Esophagus squamous epithelium (tissue), 5 donors: ENCODE measurements around the gene PPP1R3C. TPM values are rescaled to one million over a fixed set of nuclear protein-coding genes. Genes with fewer than 3 reads are reported as not detected.
A peak's percentile ranks its signal among the peaks of the same experiment; 100 is the strongest.

Experiments used
- DNase-seq: peaks from one replicate; lab custom pipeline; 2025; lab: John Stamatoyannopoulos, UW
- H3K27ac ChIP-seq, 4 donors: fragments of 200-600 bp; sonication (generic); one replicate each; pipeline ENCODE4 v1.5.1; 2016 to 2019; ENCODE audit warnings: mild to moderate bottlenecking in 1 of 4
- H3K27me3 ChIP-seq, 4 donors: fragments of 200-600 bp; sonication (generic); 1 replicate in 3 of 4; 2 replicates in 1 of 4; pipeline versions ENCODE4 v1.5.1 to v1.6.0; 2017 to 2021; ENCODE audit warnings: antibody characterized with exemption in 1 of 4
- H3K36me3 ChIP-seq, 3 donors: fragments of 200-600 bp; sonication (generic); one replicate each; pipeline ENCODE4 v1.5.1; 2016 to 2019
- H3K4me1 ChIP-seq, 3 donors: fragments of 200-600 bp; sonication (generic); one replicate each; pipeline ENCODE4 v1.5.1; 2017 to 2019
- H3K4me3 ChIP-seq, 4 donors: fragments of 200-600 bp; sonication (generic); 1 replicate in 3 of 4; 2 replicates in 1 of 4; pipeline ENCODE4 v1.5.1; 2016 to 2019; ENCODE audit warnings: mild to moderate bottlenecking in 2 of 4, moderate library complexity in 1 of 4
- H3K9me3 ChIP-seq, 3 donors: fragments of 200-600 bp; sonication (generic); one replicate each; pipeline ENCODE4 v1.5.1; 2016 to 2019
- POLR2A ChIP-seq, 4 donors: fragments of 450-650 bp; IDR thresholded peaks; one replicate each; pipeline ENCODE4 v1.6.1; 2017; ENCODE audit warnings: antibody characterized with exemption in 4 of 4, mild to moderate bottlenecking in 4 of 4, moderate library complexity in 3 of 4
- WGBS, 2 donors: methylation state at CpG; one replicate each; pipeline ENCODE4 v1.1.5; 2018; 5-methylcytosine and 5-hydroxymethylcytosine counted together
- intact Hi-C: fragments of 100-400 bp; cut with DNase I; formaldehyde crosslinking; loops from one replicate; pipeline ENCODE4 v1.15.0; 2022
- total RNA-seq, 4 donors: library from RNA; depleted of rRNA; stranded (reverse); fragments of >200 nt; gene quantifications; one replicate each; pipeline ENCODE4 v1.1.0, GENCODE V29; 2016
- TF ChIP-seq, protein P1 (sequence below), 6 experiments: fragments of 450-650 bp in 4 of 6; fragments of 200-600 bp in 2 of 6; sonication (generic) in 2 of 6; IDR thresholded peaks; one replicate each; pipeline ENCODE4 v1.5.1; 2016 to 2019; ENCODE audit warnings: antibody characterized with exemption in 6 of 6, mild to moderate bottlenecking in 4 of 6, moderate library complexity in 4 of 6
- donor health status: DM: yes; HTN: yes; CAD: no.

The PPP1R3C gene
- total RNA-seq, 4 donors from 2014 or later = 8.8 to 70.8 (median 47.9) TPM

DNA sequence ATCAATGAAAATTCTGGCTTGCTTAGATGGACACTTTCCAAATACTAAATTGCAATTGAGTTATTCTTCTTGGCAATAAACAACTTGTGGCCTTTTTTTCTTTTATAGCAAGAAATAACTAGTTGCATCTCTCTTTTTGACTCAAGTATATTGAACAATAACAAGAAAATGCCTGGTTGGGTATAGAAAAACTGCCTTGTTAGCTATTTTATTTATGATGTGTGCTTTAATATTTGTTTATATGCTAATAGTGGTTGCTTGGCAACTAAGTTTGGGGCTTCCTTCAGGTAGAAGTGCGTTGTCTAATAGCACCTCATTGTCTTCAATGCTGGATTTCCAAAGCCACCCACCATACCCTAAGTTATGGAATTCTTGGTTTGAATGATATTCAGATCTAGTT lies 30.1 kb upstream of the PPP1R3C start:
- Histone ChIP-seq H3K27me3 (no peaks in the 10 kb centered on the region), H3K4me3 (no peak overlapping the region), H3K9me3 (peaks cover 0 to 2% (median 0%) of the 10 kb centered on the region in 3 donors), H3K27ac (no peak overlapping the region), H3K4me1 (no peaks in the 10 kb centered on the region), H3K36me3 (no peaks in the 10 kb centered on the region)
- intact Hi-C loops = no loop called here
- no peak for DNase-seq
- WGBS, 2 donors = 56 to 64% methylated on average over 1 of the region's 1 CpG
- TF ChIP-seq, protein P1, sequence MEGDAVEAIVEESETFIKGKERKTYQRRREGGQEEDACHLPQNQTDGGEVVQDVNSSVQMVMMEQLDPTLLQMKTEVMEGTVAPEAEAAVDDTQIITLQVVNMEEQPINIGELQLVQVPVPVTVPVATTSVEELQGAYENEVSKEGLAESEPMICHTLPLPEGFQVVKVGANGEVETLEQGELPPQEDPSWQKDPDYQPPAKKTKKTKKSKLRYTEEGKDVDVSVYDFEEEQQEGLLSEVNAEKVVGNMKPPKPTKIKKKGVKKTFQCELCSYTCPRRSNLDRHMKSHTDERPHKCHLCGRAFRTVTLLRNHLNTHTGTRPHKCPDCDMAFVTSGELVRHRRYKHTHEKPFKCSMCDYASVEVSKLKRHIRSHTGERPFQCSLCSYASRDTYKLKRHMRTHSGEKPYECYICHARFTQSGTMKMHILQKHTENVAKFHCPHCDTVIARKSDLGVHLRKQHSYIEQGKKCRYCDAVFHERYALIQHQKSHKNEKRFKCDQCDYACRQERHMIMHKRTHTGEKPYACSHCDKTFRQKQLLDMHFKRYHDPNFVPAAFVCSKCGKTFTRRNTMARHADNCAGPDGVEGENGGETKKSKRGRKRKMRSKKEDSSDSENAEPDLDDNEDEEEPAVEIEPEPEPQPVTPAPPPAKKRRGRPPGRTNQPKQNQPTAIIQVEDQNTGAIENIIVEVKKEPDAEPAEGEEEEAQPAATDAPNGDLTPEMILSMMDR (IDR thresholded peaks at IDR 0.05) = no peak
- TF ChIP-seq POLR2A (IDR thresholded peaks at IDR 0.05) = no peak

DNA sequence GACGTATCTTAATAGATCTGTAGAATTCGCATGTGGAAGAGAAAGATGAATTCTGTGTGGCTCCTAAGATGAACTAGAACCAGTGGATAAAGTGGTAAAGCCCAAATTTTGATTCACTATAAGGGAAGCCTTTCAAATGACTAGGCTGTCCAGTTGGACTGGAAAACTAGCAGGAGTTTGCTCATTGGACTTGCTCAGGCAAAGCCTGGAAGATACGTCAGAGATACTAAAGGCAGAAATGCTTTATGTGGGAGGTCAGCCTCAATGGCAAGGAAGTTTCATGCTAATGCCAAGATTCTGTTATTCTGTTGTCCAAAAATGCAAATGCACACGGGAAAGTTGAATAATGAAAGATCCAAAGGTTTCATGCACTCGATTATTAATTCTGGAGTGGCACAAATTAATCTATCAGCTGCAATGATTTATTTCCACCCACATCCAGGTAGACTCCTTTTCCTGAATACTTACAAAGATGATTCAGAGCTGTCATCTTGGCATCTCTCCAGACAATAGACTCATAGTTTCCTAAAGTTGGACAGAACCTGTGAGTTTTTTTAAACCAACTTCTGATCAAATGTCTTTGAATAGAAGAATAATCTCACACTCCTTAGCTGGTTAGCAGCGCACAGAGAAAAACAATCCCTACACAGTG lies 20.5 kb upstream of the PPP1R3C start:
- H3K27ac ChIP-seq = peak overlapping the region in 3 of 4 donors; percentile 38 to 54 (median 45)
- no peaks in the 10 kb centered on the region for H3K27me3 ChIP-seq
- no peak for DNase-seq
- intact Hi-C loops = no loop called here
- H3K4me1 ChIP-seq = peaks cover 0 to 26% (median 4%) of the 10 kb centered on the region in 3 donors
- TF ChIP-seq, protein P1 (IDR thresholded peaks at IDR 0.05) = no peak
- no peak for TF ChIP-seq POLR2A (IDR thresholded peaks at IDR 0.05)
- H3K4me3 ChIP-seq = no peak overlapping the region
- no peaks in the 10 kb centered on the region for H3K36me3 ChIP-seq
- WGBS, 2 donors = 39 to 43% methylated on average over 6 of the region's 6 CpGs
- H3K9me3 ChIP-seq = peaks cover 0 to 7% (median 0%) of the 10 kb centered on the region in 3 donors

DNA sequence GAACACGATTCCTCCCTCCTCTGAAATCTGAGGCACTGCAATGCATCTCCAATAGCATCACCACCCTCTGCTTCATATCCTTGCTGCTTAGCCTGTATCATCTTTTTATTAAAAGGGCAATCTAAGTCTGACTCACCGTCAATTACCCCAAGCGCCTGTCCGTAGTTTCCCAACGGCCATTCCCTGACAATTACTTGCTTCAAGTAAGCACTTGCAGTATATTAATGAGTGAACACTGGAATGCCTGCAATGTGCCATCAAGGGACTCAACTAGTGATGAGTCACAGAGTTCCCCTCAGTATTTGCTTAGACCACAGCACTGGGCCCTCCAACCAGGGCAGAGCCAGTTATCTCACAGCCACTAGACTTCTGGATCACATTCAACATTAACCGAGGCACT lies 19.5 kb upstream of the PPP1R3C start:
- DNase-seq = no peak
- H3K27ac ChIP-seq = peak overlapping the region in 3 of 4 donors; percentile 38 to 54 (median 45)
- H3K4me3 ChIP-seq = no peak overlapping the region
- TF ChIP-seq, protein P1 (IDR thresholded peaks at IDR 0.05) = no peak
- TF ChIP-seq POLR2A (IDR thresholded peaks at IDR 0.05) = no peak
- 38 to 60% methylated on average over 6 of the region's 6 CpGs for WGBS, 2 donors
- no peaks in the 10 kb centered on the region for H3K27me3 ChIP-seq
- intact Hi-C loops = no loop called here
- H3K4me1 ChIP-seq = peaks cover 0 to 26% (median 4%) of the 10 kb centered on the region in 3 donors
- no peaks in the 10 kb centered on the region for H3K9me3 ChIP-seq
- H3K36me3 ChIP-seq = no peaks in the 10 kb centered on the region

DNA sequence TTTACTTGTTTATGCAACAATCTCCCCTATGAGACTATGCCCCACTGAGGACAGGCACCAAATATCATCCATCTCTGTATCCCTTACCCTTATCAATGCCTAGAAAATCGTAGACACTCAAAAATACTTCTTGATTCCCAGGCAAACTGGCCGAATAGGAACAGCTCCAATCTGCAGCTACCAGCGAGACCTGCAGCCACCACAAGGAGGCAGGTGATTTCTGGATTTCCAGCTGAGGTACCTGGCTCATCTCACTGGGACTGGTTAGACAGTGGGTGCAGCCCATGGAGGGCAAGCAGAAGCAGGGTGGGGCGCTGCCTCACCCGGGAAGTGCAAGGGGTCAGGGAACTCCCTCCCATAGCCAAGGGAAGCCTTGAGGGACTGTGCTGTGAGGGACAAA lies 10.8 kb upstream of the PPP1R3C start:
- Histone ChIP-seq H3K4me1 (no peaks in the 10 kb centered on the region), H3K9me3 (no peaks in the 10 kb centered on the region), H3K27ac (no peak overlapping the region), H3K36me3 (no peaks in the 10 kb centered on the region), H3K27me3 (no peaks in the 10 kb centered on the region), H3K4me3 (no peak overlapping the region)
- 44 to 57% methylated on average over 1 to 2 of the region's 5 CpGs for WGBS, 2 donors
- DNase-seq = no peak
- TF ChIP-seq, protein P1 (IDR thresholded peaks at IDR 0.05) = peak in 5 of 6 experiments; percentile 40 to 75 (median 43)
- TF ChIP-seq POLR2A (IDR thresholded peaks at IDR 0.05) = no peak
- intact Hi-C loops = no loop called here

DNA sequence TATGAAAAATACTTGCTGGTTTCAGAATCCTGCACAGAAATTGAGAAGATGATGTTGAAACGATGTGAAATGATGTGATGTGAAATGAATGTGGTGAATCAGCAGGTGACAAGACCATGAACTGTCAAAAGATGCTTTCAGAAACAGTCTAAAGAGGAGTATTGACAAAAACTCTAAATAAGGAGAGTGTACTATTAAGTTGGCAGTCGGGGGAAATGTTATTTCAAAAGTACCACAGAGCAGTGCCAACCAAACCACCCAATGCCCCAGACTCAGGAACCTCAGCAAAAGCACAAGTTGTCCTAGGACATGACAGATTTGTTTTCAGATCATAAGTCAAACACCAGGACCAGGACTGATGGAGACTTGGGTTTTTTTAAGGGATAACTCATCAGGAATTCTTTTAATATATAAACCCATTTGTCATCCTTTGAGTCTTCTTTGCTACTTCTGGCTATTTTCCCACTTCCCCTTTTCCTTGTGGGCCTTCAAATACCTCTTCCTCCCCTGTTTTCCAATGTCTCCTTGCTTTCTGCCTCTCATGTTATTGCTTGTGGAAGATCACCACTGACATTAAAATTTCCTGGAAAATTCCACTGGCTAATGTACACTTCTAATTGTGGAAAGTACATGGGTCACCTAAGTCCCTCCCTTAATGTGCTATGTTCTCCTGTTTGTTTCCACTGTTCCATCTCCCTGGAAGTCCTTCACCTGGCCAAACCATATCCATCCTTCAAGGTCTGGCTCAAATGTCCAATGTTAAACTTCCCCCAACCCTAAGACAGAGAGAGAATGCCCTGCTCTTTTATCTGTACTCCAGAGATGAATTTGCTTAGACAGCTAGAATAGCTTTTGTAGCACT lies 10.2 kb upstream of the PPP1R3C start:
- TF ChIP-seq POLR2A (IDR thresholded peaks at IDR 0.05) = no peak
- TF ChIP-seq, protein P1 (IDR thresholded peaks at IDR 0.05) = no peak
- intact Hi-C loops = no loop called here
- no peak for DNase-seq
- no peak overlapping the region for H3K27ac ChIP-seq
- no peaks in the 10 kb centered on the region for H3K4me1 ChIP-seq
- H3K27me3 ChIP-seq = no peaks in the 10 kb centered on the region
- no peaks in the 10 kb centered on the region for H3K36me3 ChIP-seq
- 53 to 64% methylated on average over 2 of the region's 2 CpGs for WGBS, 2 donors
- H3K4me3 ChIP-seq = no peak overlapping the region
- no peaks in the 10 kb centered on the region for H3K9me3 ChIP-seq
